NT2/D1 (cell line): ENCODE data around the gene LPP.

Experiments
- DNase-seq: peaks from one replicate; pipeline ENCODE4 v3.0.0-alpha.2; 2011; ENCODE audit warnings: low read depth, low spot score
- H3K27me3 ChIP-seq: 2 replicates; pipeline ENCODE4 v1.6.0; 2011; ENCODE audit warnings: mild to moderate bottlenecking; ENCODE audit not compliant: insufficient read length, insufficient read depth
- H3K36me3 ChIP-seq: 2 replicates; pipeline ENCODE4 v1.6.1; 2011; ENCODE audit warnings: mild to moderate bottlenecking, low read length, mixed read lengths; ENCODE audit not compliant: insufficient read depth, insufficient read length
- H3K4me1 ChIP-seq: 2 replicates; pipeline ENCODE4 v1.5.1; 2011; ENCODE audit not compliant: insufficient read depth, insufficient read length
- H3K4me3 ChIP-seq: 2 replicates; pipeline ENCODE4 v1.5.1; 2011; ENCODE audit warnings: low read depth; ENCODE audit not compliant: insufficient read length
- H3K9ac ChIP-seq: 2 replicates; pipeline ENCODE4 v1.6.0; 2011; ENCODE audit warnings: low read depth; ENCODE audit not compliant: insufficient read length
- H3K9me3 ChIP-seq: 2 replicates; pipeline ENCODE4 v1.5.1; 2011; ENCODE audit warnings: mild to moderate bottlenecking, low read length; ENCODE audit not compliant: insufficient read depth
- SUZ12 ChIP-seq: IDR thresholded peaks from 2 replicates; pipeline ENCODE4 v1.6.1; 2011; ENCODE audit not compliant: insufficient read length, insufficient read depth; ENCODE audit errors: extremely low read depth
- YY1 ChIP-seq: IDR thresholded peaks from 2 replicates; pipeline ENCODE4 v1.6.1; 2011; ENCODE audit not compliant: insufficient read length, insufficient read depth
- ZNF274 ChIP-seq: IDR thresholded peaks from 2 replicates; pipeline ENCODE4 v1.6.1; 2011; ENCODE audit warnings: mild to moderate bottlenecking, low read depth, low read length

LPP gene

GRCh38 chr3:188488801-188489200, 334.8 kb downstream of the LPP start:
- H3K27me3 ChIP-seq = no peaks in the 10 kb centered on the region
- peaks cover 11% of the 10 kb centered on the region for H3K36me3 ChIP-seq
- H3K9me3 ChIP-seq = no peaks in the 10 kb centered on the region
- DNase-seq = no peak
- no peaks in the 10 kb centered on the region for H3K4me1 ChIP-seq
- TF ChIP-seq SUZ12 (no peak), ZNF274 (no peak), YY1 (no peak)
- H3K9ac ChIP-seq = no peak overlapping the region
- H3K4me3 ChIP-seq = no peak overlapping the region

GRCh38 chr3:188489639-188490405, 335.9 kb downstream of the LPP start:
- Histone ChIP-seq H3K4me1 (no peaks in the 10 kb centered on the region), H3K4me3 (no peak overlapping the region), H3K9me3 (no peaks in the 10 kb centered on the region), H3K36me3 (peaks cover 6% of the 10 kb centered on the region), H3K9ac (no peak overlapping the region), H3K27me3 (no peaks in the 10 kb centered on the region)
- no peak for TF ChIP-seq ZNF274
- no peak for TF ChIP-seq YY1
- TF ChIP-seq SUZ12 = no peak
- no peak for DNase-seq

- DNase-seq = no peak
- no peaks in the 10 kb centered on the region for H3K4me1 ChIP-seq
- H3K4me3 ChIP-seq = no peak overlapping the region
- no peaks in the 10 kb centered on the region for H3K27me3 ChIP-seq
- no peak for TF ChIP-seq YY1
- no peak for TF ChIP-seq SUZ12
- TF ChIP-seq ZNF274 = no peak
- no peak overlapping the region for H3K9ac ChIP-seq
- no peaks in the 10 kb centered on the region for H3K9me3 ChIP-seq
- peaks cover 2% of the 10 kb centered on the region for H3K36me3 ChIP-seq
These were observed 336.5 kb downstream of the LPP start for GRCh38 chr3:188490416-188490815.

- TF ChIP-seq SUZ12 (no peak), YY1 (no peak), ZNF274 (no peak)
- H3K9ac ChIP-seq = no peak overlapping the region
- H3K36me3 ChIP-seq = peaks cover 2% of the 10 kb centered on the region
- no peaks in the 10 kb centered on the region for H3K27me3 ChIP-seq
- no peaks in the 10 kb centered on the region for H3K4me1 ChIP-seq
- no peak for DNase-seq
- H3K4me3 ChIP-seq = no peak overlapping the region
- no peaks in the 10 kb centered on the region for H3K9me3 ChIP-seq
These were observed 337.3 kb downstream of the LPP start for GRCh38 chr3:188491276-188491687.

- TF ChIP-seq ZNF274 = no peak
- TF ChIP-seq SUZ12 = no peak
- TF ChIP-seq YY1 = no peak
- DNase-seq = no peak
- Histone ChIP-seq H3K36me3 (no peaks in the 10 kb centered on the region), H3K27me3 (no peaks in the 10 kb centered on the region), H3K4me3 (no peak overlapping the region), H3K4me1 (no peaks in the 10 kb centered on the region), H3K9ac (no peak overlapping the region), H3K9me3 (no peaks in the 10 kb centered on the region)
These were observed 342.4 kb downstream of the LPP start for GRCh38 chr3:188496390-188496789.

- TF ChIP-seq ZNF274 (no peak), YY1 (no peak), SUZ12 (no peak)
- Histone ChIP-seq H3K9me3 (no peaks in the 10 kb centered on the region), H3K27me3 (no peaks in the 10 kb centered on the region), H3K36me3 (no peaks in the 10 kb centered on the region), H3K4me3 (no peak overlapping the region), H3K9ac (no peak overlapping the region), H3K4me1 (no peaks in the 10 kb centered on the region)
- no peak for DNase-seq
These were observed 343.1 kb downstream of the LPP start for GRCh38 chr3:188497021-188497420.

- no peak overlapping the region for H3K9ac ChIP-seq
- H3K27me3 ChIP-seq = no peaks in the 10 kb centered on the region
- DNase-seq = no peak
- no peak overlapping the region for H3K4me3 ChIP-seq
- TF ChIP-seq SUZ12 (no peak), YY1 (no peak), ZNF274 (no peak)
- peaks cover 14% of the 10 kb centered on the region; the same call in 1 of the 2 replicates for H3K9me3 ChIP-seq
- no peaks in the 10 kb centered on the region for H3K4me1 ChIP-seq
- H3K36me3 ChIP-seq = no peaks in the 10 kb centered on the region
These were observed 349.7 kb downstream of the LPP start for GRCh38 chr3:188503647-188504046.

- no peak overlapping the region for H3K9ac ChIP-seq
- DNase-seq = no peak
- no peaks in the 10 kb centered on the region for H3K36me3 ChIP-seq
These were observed 351.2 kb downstream of the LPP start for GRCh38 chr3:188505151-188505550.

More at GRCh38 chr3:188505151-188505550, 351.2 kb downstream of the LPP start:
- peaks cover 14% of the 10 kb centered on the region; the same call in 1 of the 2 replicates for H3K9me3 ChIP-seq
- TF ChIP-seq ZNF274 (no peak), YY1 (no peak)
- H3K4me1 ChIP-seq = no peaks in the 10 kb centered on the region
- no peaks in the 10 kb centered on the region for H3K27me3 ChIP-seq
- H3K4me3 ChIP-seq = no peak overlapping the region
